B cell (primary cell): Measurements from ENCODE around the gene GALK1. TPM values are rescaled to one million over a fixed set of nuclear protein-coding genes. Genes with fewer than 3 reads are reported as not detected.
"Not testable (repeated sequence)": the region's sequence is repeated elsewhere in the genome, so short reads cannot be mapped to it uniquely, and the experiment has no call there.

Source experiments
- ATAC-seq: fragments of 200-7000 bp; cut with Tn5 transposase; one replicate; pipeline ENCODE4 v1.10.0; 2021; ENCODE audit warnings: low read depth, mild to moderate bottlenecking, moderate number of reproducible peaks, moderate library complexity
- CTCF ChIA-PET: fragments of 350-600 bp; sonication (Branson Sonifier 250); formaldehyde crosslinking; loops from one replicate; lab custom pipeline; 2021; ENCODE audit warnings: antibody characterized with exemption, inconsistent platforms; lab: Charles Lee
- POLR2A ChIA-PET: fragments of 350-600 bp; sonication (Branson Sonifier 250); formaldehyde crosslinking; loops from one replicate; lab custom pipeline; 2021; ENCODE audit warnings: antibody characterized with exemption; lab: Charles Lee
- DNase-seq: peaks from one replicate; pipeline ENCODE4 v3.0.0; 2013
- H2AFZ ChIP-seq: 2 replicates; pipeline ENCODE4 v1.6.1; 2012; ENCODE audit warnings: mild to moderate bottlenecking, low read depth, low read length; ENCODE audit not compliant: insufficient read depth, poor library complexity, severe bottlenecking
- H3K27ac ChIP-seq, 2 donors: 1 replicate in 1 of 2; 2 replicates in 1 of 2; pipeline ENCODE4 v1.5.1; 2012 to 2013; ENCODE audit warnings: low read length in 2 of 2, mild to moderate bottlenecking in 2 of 2, moderate library complexity in 1 of 2
- H3K27me3 ChIP-seq, 4 experiments: fragments of 200-600 bp in 1 of 4; sonication (generic) in 1 of 4; replicated peaks in 1 of 4; 1 replicate in 2 of 4; 2 replicates in 2 of 4; pipeline versions ENCODE4 v1.6.1 to v1.7.0; 2013 to 2016; ENCODE audit warnings: low read length in 3 of 4, mild to moderate bottlenecking in 2 of 4, mixed read lengths in 1 of 4, moderate library complexity in 1 of 4; ENCODE audit not compliant: insufficient read depth in 4 of 4, control insufficient read depth in 3 of 4; ENCODE audit errors: control extremely low read depth in 1 of 4
- H3K36me3 ChIP-seq, 2 experiments: replicated peaks in 1 of 2; 1 replicate in 1 of 2; 2 replicates in 1 of 2; pipeline versions ENCODE4 v1.6.1 to v1.7.1; 2013; ENCODE audit warnings: low read length in 1 of 2; ENCODE audit not compliant: insufficient read depth in 2 of 2, control insufficient read depth in 1 of 2; ENCODE audit errors: control extremely low read depth in 1 of 2, extremely low read depth in 1 of 2
- H3K4me1 ChIP-seq, 2 donors: fragments of 200-600 bp in 1 of 2; sonication (generic) in 1 of 2; 1 replicate in 1 of 2; 2 replicates in 1 of 2; pipeline versions ENCODE4 v1.5.1 to v1.6.1; 2013 to 2017; ENCODE audit warnings: low read length in 2 of 2; ENCODE audit not compliant: control insufficient read depth in 2 of 2, insufficient read depth in 2 of 2
- H3K4me2 ChIP-seq: replicated peaks from 2 replicates; pipeline ENCODE3; 2012; ENCODE audit warnings: mild to moderate bottlenecking, low read depth, low read length; ENCODE audit not compliant: poor library complexity, severe bottlenecking
- H3K4me3 ChIP-seq, 5 experiments: fragments of 200-600 bp in 1 of 5; sonication (generic) in 1 of 5; 1 replicate in 3 of 5; 2 replicates in 2 of 5; pipeline versions ENCODE4 v1.5.1 to v1.7.0; 2011 to 2016; ENCODE audit warnings: low read length in 4 of 5, mild to moderate bottlenecking in 4 of 5, low read depth in 2 of 5, control low read depth in 1 of 5, moderate library complexity in 1 of 5; ENCODE audit not compliant: insufficient read depth in 1 of 5; ENCODE audit errors: control extremely low read depth in 1 of 5, extremely low read depth in 1 of 5
- H3K79me2 ChIP-seq: fragments of 200-600 bp; sonication (generic); one replicate; pipeline ENCODE4 v1.6.0; 2016; ENCODE audit warnings: low read length; ENCODE audit not compliant: control insufficient read depth, insufficient read depth
- H3K9ac ChIP-seq: fragments of 200-600 bp; sonication (generic); 2 replicates; pipeline ENCODE4 v1.6.1; 2017; ENCODE audit warnings: mild to moderate bottlenecking, low read length, moderate library complexity
- H3K9me3 ChIP-seq, 3 donors: one replicate each; pipeline versions ENCODE4 v1.6.1 to v1.7.1; 2013; ENCODE audit warnings: low read length in 2 of 3; ENCODE audit not compliant: control insufficient read depth in 2 of 3, insufficient read depth in 1 of 3; ENCODE audit errors: control extremely low read depth in 1 of 3
- H4K20me1 ChIP-seq: 2 replicates; pipeline ENCODE4 v1.6.0; 2012; ENCODE audit warnings: mild to moderate bottlenecking, low read length; ENCODE audit not compliant: insufficient read depth, control insufficient read depth, poor library complexity, severe bottlenecking
- H3K27ac Mint-ChIP-seq: one replicate; pipeline ENCODE4 v1.8.0; 2021; ENCODE audit warnings: mixed read lengths
- H3K27me3 Mint-ChIP-seq: one replicate; pipeline ENCODE4 v1.8.0; 2021; ENCODE audit warnings: mixed read lengths
- H3K4me1 Mint-ChIP-seq: one replicate; pipeline ENCODE4 v1.8.0; 2021; ENCODE audit warnings: mixed read lengths
- H3K4me3 Mint-ChIP-seq: one replicate; pipeline ENCODE4 v1.8.0; 2021; ENCODE audit warnings: mixed read lengths
- H3K9me3 Mint-ChIP-seq: one replicate; pipeline ENCODE4 v1.8.0; 2022; ENCODE audit warnings: mixed read lengths; ENCODE audit not compliant: insufficient read depth
- EZH2 ChIP-seq: IDR thresholded peaks from 2 replicates; pipeline ENCODE4 v1.6.1; 2012; ENCODE audit warnings: borderline replicate concordance, low read depth, mild to moderate bottlenecking, moderate library complexity, low read length; ENCODE audit not compliant: insufficient read depth, poor library complexity, severe bottlenecking
- WGBS: methylation state at CpG from one replicate; pipeline ENCODE4 v1.1.5; 2013; ENCODE audit warnings: missing lambda C conversion rate; ENCODE audit not compliant: insufficient coverage; 5-methylcytosine and 5-hydroxymethylcytosine counted together
- intact Hi-C: fragments of 100-400 bp; cut with micrococcal nuclease; formaldehyde crosslinking; loops from one replicate; pipeline ENCODE4 v1.10.0; 2022
- polyA plus RNA-seq: library from polyadenylated mRNA; depleted of rRNA; stranded (reverse); fragments of >200 nt; gene quantifications from 2 replicates; pipeline ENCODE4 v1.2.3, GENCODE V29; 2012
- total RNA-seq, 2 donors: library from RNA; stranded (reverse); fragments of 120-200 nt in 1 of 2; gene quantifications; 1 replicate in 1 of 2; 2 replicates in 1 of 2; pipeline versions ENCODE4 v1.2.3 to v1.2.4, GENCODE V29; 2013 to 2022
- TF ChIP-seq, protein P1 (sequence below): fragments of 200-600 bp; IDR thresholded peaks from one replicate; pipeline ENCODE4 v1.8.0; 2022; ENCODE audit warnings: antibody characterized with exemption, mild to moderate bottlenecking

GALK1 gene
- total and polyA plus RNA-seq, 2 donors (not counting 1 experiment from before 2014, with no cell fraction given) = 29.8 to 37.4 TPM

DNA sequence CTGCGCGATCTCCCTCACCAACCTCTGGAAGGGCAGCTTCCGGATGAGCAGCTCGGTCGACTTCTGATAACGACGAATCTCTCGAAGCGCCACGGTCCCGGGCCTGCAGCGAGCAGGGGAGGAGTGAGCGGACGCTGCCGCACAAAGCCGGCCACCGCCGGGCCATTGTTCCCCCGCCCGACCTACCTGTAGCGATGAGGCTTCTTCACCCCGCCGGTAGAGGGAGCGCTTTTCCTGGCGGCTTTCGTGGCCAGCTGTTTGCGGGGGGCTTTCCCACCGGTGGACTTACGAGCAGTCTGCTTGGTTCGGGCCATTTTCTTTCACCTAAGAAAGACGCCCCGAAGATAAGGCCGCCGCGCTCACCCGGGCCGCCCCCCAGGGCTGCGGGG lies 13.9 kb upstream of the GALK1 start:
- TF ChIP-seq, protein P1, sequence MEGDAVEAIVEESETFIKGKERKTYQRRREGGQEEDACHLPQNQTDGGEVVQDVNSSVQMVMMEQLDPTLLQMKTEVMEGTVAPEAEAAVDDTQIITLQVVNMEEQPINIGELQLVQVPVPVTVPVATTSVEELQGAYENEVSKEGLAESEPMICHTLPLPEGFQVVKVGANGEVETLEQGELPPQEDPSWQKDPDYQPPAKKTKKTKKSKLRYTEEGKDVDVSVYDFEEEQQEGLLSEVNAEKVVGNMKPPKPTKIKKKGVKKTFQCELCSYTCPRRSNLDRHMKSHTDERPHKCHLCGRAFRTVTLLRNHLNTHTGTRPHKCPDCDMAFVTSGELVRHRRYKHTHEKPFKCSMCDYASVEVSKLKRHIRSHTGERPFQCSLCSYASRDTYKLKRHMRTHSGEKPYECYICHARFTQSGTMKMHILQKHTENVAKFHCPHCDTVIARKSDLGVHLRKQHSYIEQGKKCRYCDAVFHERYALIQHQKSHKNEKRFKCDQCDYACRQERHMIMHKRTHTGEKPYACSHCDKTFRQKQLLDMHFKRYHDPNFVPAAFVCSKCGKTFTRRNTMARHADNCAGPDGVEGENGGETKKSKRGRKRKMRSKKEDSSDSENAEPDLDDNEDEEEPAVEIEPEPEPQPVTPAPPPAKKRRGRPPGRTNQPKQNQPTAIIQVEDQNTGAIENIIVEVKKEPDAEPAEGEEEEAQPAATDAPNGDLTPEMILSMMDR = peak; percentile 62
- TF ChIP-seq EZH2 = no peak
- H3K27me3 Mint-ChIP-seq = no peaks in the 10 kb centered on the region
- peak overlapping the region; percentile 89 to 95 (median 95) for H3K4me3 ChIP-seq
- H3K79me2 ChIP-seq = peaks cover 29% of the 10 kb centered on the region
- no peak overlapping the region for H2AFZ ChIP-seq
- H4K20me1 ChIP-seq = peaks cover 43% of the 10 kb centered on the region
- DNase-seq (peak; percentile 84), ATAC-seq (peak; percentile 0)
- WGBS = under 1% methylated on average over 38 of the region's 38 CpGs
- intact Hi-C loops = loop anchor here (1.0 kb wide), 2 partner anchors 14 to 76 kb away; partner anchors contain the start of genes GALK1 and WBP2
- CTCF ChIA-PET = interaction anchor here (2.0 to 8.5 kb wide), 4 partner anchors 14 to 65 kb away, joined by 5 to 54 read pairs (median 24); partner anchors contain the start of genes GALK1 and UNC13D
- H3K4me1 ChIP-seq = peaks cover 32 to 54% of the 10 kb centered on the region in 2 donors
- H3K4me2 ChIP-seq = peak overlapping the region; percentile 78
- H3K36me3 ChIP-seq = peaks cover 4 to 42% of the 10 kb centered on the region in 2 experiments
- H3K9ac ChIP-seq = peak overlapping the region; percentile 89
- H3K4me3 Mint-ChIP-seq = peak overlapping the region; percentile 94
- H3K9me3 ChIP-seq = no peaks in the 10 kb centered on the region
- H3K27ac Mint-ChIP-seq = peak overlapping the region; percentile 89
- no peaks in the 10 kb centered on the region for H3K27me3 ChIP-seq
- peaks cover 3% of the 10 kb centered on the region for H3K9me3 Mint-ChIP-seq
- H3K4me1 Mint-ChIP-seq = peaks cover 60% of the 10 kb centered on the region
- POLR2A ChIA-PET = interaction anchor here (0.7 to 8.4 kb wide), 9 partner anchors 9 to 99 kb away, joined by 3 to 78 read pairs (median 4); partner anchors contain the start of genes GALK1 and WBP2
- peak overlapping the region; percentile 88 to 97 for H3K27ac ChIP-seq

DNA sequence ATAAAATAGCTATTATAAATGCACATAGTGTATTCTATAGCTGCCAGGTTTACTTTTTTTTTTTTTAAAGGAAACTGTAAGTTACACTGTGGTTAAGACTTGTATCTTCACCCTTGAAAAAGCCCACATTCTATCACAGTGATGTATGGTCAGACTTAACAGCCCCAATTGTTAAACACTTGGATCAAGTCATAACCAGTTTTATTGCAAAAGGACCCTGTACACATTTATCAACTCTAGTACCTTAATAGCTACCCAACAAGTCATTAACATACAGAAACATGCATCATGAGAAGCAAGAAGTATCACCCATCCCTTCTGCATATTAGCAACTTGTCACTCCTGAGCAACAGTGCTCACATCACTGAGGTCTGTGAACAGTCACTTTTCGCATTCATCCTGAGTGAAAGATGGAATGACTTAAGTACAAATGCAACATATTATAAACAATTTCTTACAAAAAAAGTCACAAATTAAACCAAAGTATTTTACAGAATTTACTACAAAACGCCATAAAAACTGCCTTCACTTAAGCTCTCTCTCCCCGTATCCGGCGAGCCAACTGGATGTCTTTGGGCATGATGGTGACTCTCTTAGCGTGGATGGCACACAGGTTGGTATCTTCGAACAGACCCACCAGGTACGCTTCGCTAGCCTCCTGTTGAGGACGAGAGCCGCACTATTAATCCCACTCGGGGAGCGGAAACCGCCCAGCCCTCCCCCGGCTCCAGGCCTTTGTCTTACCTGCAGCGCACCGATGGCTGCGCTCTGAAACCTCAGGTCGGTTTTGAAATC lies 13.3 kb upstream of the GALK1 start:
- Mint-ChIP-seq H3K4me1 (peaks cover 54% of the 10 kb centered on the region), H3K27ac (peak overlapping the region; percentile 89), H3K4me3 (peak overlapping the region; percentile 94)
- H3K27me3 ChIP-seq, H3K9me3 ChIP-seq, intact Hi-C loops, H2AFZ ChIP-seq, H3K9me3 Mint-ChIP-seq, ATAC-seq, H3K27me3 Mint-ChIP-seq: not testable (repeated sequence)
- peak; percentile 42 for DNase-seq
- peak overlapping the region; percentile 78 for H3K4me2 ChIP-seq
- under 1% methylated on average over 18 of the region's 19 CpGs for WGBS
- CTCF ChIA-PET = interaction anchor here (0.6 to 8.5 kb wide), 7 partner anchors 9 to 67 kb away, joined by 3 to 54 read pairs (median 9); partner anchors contain the start of gene GALK1
- peak overlapping the region; percentile 89 to 95 (median 95) for H3K4me3 ChIP-seq
- peaks cover 26 to 48% of the 10 kb centered on the region in 2 donors for H3K4me1 ChIP-seq
- H3K79me2 ChIP-seq = peaks cover 29% of the 10 kb centered on the region
- peaks cover 43% of the 10 kb centered on the region for H4K20me1 ChIP-seq
- H3K36me3 ChIP-seq = peaks cover 4 to 42% of the 10 kb centered on the region in 2 experiments
- peak overlapping the region; percentile 88 to 97 for H3K27ac ChIP-seq
- POLR2A ChIA-PET = interaction anchor here (0.6 to 8.4 kb wide), 12 partner anchors 8 to 108 kb away, joined by 3 to 78 read pairs (median 4); partner anchors contain the start of gene GALK1
- H3K9ac ChIP-seq = peak overlapping the region; percentile 89
